ENCODE data around the gene TMEM116.

The TMEM116 gene

DNA sequence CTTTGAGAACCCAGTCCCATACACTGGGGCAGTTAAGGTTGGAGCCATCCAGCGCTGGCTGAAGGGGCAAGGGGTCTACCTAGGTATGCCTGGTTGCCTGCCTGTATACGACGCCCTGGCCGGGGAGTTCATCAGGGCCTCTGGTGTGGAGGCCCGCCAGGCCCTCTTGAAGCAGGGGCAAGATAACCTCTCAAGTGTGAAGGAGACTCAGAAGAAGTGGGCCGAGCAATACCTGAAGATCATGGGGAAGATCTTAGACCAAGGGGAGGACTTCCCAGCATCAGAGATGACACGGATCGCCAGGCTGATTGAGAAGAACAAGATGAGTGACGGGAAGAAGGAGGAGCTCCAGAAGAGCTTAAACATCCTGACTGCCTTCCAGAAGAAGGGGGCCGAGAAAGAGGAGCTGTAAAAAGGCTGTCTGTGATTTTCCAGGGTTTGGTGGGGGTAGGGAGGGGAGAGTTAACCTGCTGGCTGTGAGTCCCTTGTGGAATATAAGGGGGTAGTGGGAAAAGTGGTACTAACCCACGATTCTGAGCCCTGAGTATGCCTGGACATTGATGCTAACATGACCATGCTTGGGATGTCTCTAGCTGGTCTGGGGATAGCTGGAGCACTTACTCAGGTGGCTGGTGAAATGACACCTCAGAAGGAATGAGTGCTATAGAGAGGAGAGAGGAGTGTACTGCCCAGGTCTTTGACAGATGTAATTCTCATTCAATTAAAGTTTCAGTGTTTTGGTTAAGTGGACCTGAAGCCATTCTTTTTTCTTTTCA, 9.5 kb upstream of the TMEM116 start:
- H3K36me3 ChIP-seq, result peaks cover 20 to 68% (median 45%) of the 10 kb centered on the region in 3 donors
- no peak overlapping the region for H3K27ac ChIP-seq
- peaks cover 0 to 4% (median 0%) of the 10 kb centered on the region in 4 donors for H3K4me1 ChIP-seq
- no peak for DNase-seq
- H3K4me3 ChIP-seq, result no peak overlapping the region
- intact Hi-C loops (cut with DNase I; ENCODE audit: low total_unique reads), result no loop called here
- H3K27me3 ChIP-seq, result no peaks in the 10 kb centered on the region
- no peaks in the 10 kb centered on the region for H3K9me3 ChIP-seq
- TF ChIP-seq, protein P1, sequence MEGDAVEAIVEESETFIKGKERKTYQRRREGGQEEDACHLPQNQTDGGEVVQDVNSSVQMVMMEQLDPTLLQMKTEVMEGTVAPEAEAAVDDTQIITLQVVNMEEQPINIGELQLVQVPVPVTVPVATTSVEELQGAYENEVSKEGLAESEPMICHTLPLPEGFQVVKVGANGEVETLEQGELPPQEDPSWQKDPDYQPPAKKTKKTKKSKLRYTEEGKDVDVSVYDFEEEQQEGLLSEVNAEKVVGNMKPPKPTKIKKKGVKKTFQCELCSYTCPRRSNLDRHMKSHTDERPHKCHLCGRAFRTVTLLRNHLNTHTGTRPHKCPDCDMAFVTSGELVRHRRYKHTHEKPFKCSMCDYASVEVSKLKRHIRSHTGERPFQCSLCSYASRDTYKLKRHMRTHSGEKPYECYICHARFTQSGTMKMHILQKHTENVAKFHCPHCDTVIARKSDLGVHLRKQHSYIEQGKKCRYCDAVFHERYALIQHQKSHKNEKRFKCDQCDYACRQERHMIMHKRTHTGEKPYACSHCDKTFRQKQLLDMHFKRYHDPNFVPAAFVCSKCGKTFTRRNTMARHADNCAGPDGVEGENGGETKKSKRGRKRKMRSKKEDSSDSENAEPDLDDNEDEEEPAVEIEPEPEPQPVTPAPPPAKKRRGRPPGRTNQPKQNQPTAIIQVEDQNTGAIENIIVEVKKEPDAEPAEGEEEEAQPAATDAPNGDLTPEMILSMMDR (IDR thresholded peaks at IDR 0.05), result no peak

DNA sequence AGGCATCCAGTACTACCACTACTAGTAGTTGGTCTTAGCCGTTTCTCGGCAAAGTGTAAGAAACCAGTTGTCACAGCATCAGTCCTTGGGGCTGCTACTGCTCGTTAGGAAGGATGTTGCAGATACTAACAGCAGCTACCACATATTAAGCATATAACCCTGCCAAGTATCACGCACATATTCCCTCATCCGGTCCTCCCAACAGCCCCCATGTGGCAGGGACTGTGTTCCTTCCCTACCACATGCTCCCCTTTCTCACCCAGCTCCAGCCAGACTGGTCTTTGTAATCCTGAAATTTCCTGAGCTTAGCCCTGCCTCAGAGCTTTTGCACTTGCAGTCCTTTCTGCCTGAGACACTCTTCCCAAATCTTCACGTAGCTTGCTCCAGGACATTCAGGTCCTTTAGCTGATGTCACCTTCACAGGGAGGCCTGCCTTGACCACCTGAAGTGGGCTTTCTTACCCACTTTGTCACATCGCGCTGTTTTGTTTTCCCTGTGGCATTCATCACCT, 8.0 kb upstream of the TMEM116 start:
- Histone ChIP-seq H3K4me3 (no peak overlapping the region), H3K36me3 (peaks cover 20 to 78% (median 45%) of the 10 kb centered on the region in 3 donors), H3K9me3 (no peaks in the 10 kb centered on the region), H3K27ac (no peak overlapping the region), H3K27me3 (no peaks in the 10 kb centered on the region), H3K4me1 (peaks cover 0 to 4% (median 0%) of the 10 kb centered on the region in 4 donors)
- intact Hi-C loops (cut with DNase I; ENCODE audit: low total_unique reads), result no loop called here
- TF ChIP-seq, protein P1 (IDR thresholded peaks at IDR 0.05), result no peak
- no peak for DNase-seq

- Histone ChIP-seq H3K4me3 (no peak overlapping the region), H3K27me3 (no peaks in the 10 kb centered on the region), H3K36me3 (peaks cover 14 to 60% (median 33%) of the 10 kb centered on the region in 3 donors), H3K27ac (no peak overlapping the region), H3K9me3 (no peaks in the 10 kb centered on the region), H3K4me1 (peaks cover 0 to 16% (median 10%) of the 10 kb centered on the region in 4 donors)
- intact Hi-C loops (cut with DNase I; ENCODE audit: low total_unique reads), result no loop called here
- no peak for DNase-seq
- TF ChIP-seq, protein P1 (IDR thresholded peaks at IDR 0.05), result no peak
These were observed 5.7 kb upstream of the TMEM116 start for GRCh38 chr12:112018571-112019237.

GRCh38 chr12:112017041-112017440, 4.1 kb upstream of the TMEM116 start:
- Histone ChIP-seq H3K4me1 (peaks cover 0 to 20% (median 13%) of the 10 kb centered on the region in 4 donors), H3K9me3 (no peaks in the 10 kb centered on the region), H3K27me3 (no peaks in the 10 kb centered on the region), H3K4me3 (no peak overlapping the region), H3K36me3 (peaks cover 5 to 43% (median 18%) of the 10 kb centered on the region in 3 donors), H3K27ac (no peak overlapping the region)
- intact Hi-C loops (cut with DNase I; ENCODE audit: low total_unique reads), result no loop called here
- TF ChIP-seq, protein P1 (IDR thresholded peaks at IDR 0.05), result no peak
- DNase-seq, result no peak

DNA sequence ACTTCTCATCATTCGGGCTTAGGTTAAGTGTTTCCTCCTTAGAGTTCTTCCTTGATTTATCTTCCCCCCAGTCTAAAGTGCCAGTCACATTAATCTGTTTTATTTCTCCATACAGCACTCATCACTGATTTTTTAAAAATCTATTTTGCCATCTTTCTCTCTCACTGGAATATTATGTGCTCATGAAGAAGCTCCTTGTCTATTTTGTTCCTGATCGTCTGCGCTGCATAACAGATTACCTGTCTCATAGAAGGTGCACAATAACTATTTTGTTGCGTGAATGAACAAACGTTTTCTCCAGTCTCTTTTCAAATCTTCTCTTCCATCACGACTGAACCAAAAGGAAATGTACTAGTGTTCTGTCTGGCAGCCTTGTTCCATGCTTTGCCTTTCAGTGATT, 3.0 kb upstream of the TMEM116 start:
- Histone ChIP-seq H3K36me3 (peaks cover 4 to 32% (median 13%) of the 10 kb centered on the region in 3 donors), H3K4me3 (no peak overlapping the region), H3K27me3 (no peaks in the 10 kb centered on the region), H3K9me3 (no peaks in the 10 kb centered on the region), H3K27ac (no peak overlapping the region), H3K4me1 (peaks cover 5 to 31% (median 22%) of the 10 kb centered on the region in 4 donors)
- intact Hi-C loops (cut with DNase I; ENCODE audit: low total_unique reads), result no loop called here
- TF ChIP-seq, protein P1 (IDR thresholded peaks at IDR 0.05), result no peak
- DNase-seq, result no peak

Data from tibial artery (tissue), 4 donors.